Head of caudate nucleus (tissue), 42 donors: ENCODE data around the gene ZNF785.

Experiments used
- DNase-seq, 42 donors: peaks; one replicate each; pipeline versions ENCODE4 v3.0.0 to v3.0.0-alpha.2; 2020 to 2021; ENCODE audit warnings: mixed read lengths in 7 of 42
- intact Hi-C: fragments of 100-400 bp; cut with DNase I; formaldehyde crosslinking; loops from one replicate; pipeline ENCODE4 v1.15.0; 2022

ZNF785 gene

GRCh38 chr16:30533146-30533522 lies 52.4 kb downstream of the ZNF785 start:
- intact Hi-C loops: loop anchor here (10.0 kb wide), 1 partner anchor 122 kb away; the partner anchor contains the start of genes FBRS and PRR14
- DNase-seq: no peak

DNA sequence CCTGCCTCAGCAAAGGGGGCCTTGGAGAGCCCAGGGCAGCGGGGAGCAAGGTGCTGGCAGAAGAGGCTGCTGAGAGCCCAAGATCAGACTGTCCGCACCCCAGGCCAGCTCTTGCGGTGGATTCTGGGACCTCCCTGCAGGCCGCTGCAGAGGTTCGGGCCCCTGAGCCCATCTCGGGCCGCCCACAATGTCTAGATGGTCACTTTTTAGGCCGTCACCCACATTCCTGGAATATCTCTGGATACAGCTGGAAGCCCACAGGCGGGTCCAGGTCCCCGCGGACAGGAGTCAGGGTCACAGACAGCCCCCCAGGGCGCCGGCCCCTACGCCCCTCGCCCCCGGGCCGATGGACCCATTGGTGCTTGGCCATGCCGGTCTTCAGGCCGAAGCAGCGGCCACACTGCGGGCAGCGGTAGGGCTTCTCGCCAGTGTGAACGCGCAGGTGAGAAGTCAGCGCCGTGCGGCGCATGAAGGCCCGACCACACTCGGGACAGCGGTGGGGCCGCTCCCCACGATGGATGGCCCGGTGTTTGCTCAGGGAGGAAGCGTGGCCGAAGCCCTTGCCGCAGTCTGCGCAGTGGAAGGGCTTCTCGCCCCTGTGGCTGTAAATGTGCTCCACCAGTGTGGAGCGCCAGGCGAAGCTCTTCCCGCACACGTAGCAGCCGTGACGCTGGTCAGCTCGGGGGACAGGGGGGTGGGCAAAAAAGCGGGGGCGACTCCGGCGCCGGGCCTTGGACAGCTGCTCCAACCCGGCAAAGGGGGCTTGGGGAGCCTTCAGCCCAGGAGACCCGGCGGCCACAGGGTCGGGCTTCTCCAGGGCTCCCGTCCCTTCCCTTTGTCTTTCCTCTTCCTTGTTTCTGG lies 53.0 kb downstream of the ZNF785 start:
- intact Hi-C loops: loop anchor here (10.0 kb wide), 1 partner anchor 122 kb away; the partner anchor contains the start of genes FBRS and PRR14
- no peak for DNase-seq
